Measurements from ENCODE around the gene UQCR10.
A peak's percentile ranks its signal among the peaks of the same experiment; 100 is the strongest.

Gene UQCR10

DNA sequence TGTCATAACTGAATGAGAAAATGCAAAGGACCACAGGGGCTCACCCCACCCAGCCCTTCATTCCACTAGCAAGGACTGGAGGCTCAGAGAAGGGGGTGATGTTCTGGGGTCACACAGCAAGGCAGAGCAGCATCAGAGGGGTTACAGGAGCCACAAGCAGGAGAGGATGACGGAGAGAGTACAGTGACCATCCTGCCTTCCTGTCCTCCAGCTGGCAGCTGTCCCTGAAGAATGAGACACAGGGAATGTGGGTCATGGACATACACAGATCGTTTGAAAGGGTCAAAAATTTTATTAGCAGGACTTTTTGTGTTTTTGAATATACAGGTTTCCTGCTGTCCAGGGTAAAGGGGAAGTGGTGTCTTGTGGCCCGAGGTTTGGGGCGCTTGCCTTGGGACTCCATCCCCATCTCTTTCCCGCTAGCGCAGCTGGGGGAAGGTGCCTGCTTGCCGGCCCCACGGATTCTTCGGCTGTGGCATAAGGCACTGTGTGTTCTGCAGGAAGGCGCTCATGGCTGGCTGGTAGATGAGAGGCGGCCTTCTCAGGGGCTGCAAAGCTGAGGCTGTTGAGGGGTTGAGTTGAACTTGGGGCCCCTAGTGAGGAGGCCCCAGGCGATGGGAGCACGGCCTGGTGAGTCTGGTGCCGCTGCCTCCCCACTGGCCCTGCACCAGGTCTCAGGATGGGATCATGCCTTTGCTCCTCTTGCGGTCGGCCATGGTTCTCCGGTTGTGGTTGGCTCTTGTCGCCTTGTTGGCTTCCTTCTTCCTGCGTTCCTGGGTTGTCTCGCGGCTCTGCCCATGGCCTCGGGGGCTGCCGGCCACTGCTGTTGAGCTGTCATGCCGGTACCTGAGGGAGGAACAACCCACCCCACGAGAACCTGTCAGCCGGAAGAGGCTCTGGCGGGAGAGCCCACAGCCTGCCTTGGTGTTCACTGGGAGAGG lies 21.4 kb downstream of the UQCR10 start:
- no peak for TF ChIP-seq GATA3 (IDR thresholded peaks at IDR 0.05; ENCODE audit: low read depth, low read length)
- TF ChIP-seq GATA2 (IDR thresholded peaks at IDR 0.05; ENCODE audit: low read depth, low read length), result no peak

DNA sequence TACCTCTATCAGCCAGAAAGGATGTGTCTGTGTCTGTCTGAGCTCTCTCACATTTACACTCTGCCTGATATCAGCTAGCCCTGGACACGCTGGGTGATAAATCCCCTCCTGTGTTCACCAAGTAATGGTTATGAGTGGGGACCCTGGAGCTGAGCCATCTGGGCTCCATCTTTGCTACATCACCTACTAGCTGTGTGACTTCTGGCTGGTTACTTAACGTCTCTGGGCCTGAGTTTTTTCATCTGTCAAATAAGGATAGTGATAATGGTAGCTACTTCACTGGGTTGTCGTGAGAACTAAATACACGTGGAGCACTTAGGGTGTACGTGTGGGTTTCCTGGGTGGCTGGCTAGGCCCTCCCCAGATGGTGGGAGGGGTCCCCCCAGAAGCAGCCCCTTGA lies 22.9 kb downstream of the UQCR10 start:
- no peak for TF ChIP-seq GATA2 (IDR thresholded peaks at IDR 0.05; ENCODE audit: low read depth, low read length)
- no peak for TF ChIP-seq GATA3 (IDR thresholded peaks at IDR 0.05; ENCODE audit: low read depth, low read length)

DNA sequence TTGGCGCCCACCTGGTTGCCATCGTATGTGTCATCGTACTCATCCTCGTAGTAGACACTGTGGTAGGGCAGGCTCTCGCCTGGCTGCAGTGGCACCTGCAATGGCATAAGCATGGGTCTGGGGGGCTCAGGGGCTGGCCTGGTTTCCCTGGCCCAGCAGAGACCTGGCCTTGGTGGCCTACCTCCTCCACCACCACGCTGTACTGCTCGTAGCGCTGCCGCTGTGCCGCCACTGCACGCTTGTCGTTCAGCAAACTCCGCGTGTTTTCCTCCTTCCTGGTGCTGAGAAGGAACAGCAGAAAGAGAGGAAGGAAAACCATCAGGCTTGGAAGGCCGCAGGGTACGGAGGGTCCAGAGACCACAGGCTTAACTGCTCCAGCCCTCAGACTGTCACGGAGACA lies 26.2 kb downstream of the UQCR10 start:
- no peak for TF ChIP-seq GATA2 (IDR thresholded peaks at IDR 0.05; ENCODE audit: low read depth, low read length)
- TF ChIP-seq GATA3 (IDR thresholded peaks at IDR 0.05; ENCODE audit: low read depth, low read length), result no peak

DNA sequence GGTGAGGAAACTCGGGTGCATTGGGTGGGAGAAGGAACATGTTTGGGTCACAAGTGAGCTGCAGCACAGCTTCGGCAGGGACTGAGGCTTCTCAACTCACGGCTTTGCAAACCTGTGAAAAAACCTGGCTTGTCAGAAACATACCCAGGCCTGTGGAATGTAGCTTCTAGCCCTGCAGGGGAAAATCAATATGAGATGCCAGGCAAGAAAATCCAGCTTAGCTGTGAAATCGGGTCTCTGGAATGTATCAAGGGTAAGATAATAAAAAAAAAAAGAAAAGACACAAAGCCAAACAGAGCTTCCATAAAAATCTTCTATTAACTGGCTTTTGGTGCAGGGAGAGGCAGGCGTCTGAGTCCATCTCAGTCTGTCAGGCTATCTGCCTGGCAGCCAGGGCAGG lies 28.5 kb downstream of the UQCR10 start:
- no peak for TF ChIP-seq GATA3 (IDR thresholded peaks at IDR 0.05; ENCODE audit: low read depth, low read length)
- TF ChIP-seq GATA2 (IDR thresholded peaks at IDR 0.05; ENCODE audit: low read depth, low read length), result no peak

DNA sequence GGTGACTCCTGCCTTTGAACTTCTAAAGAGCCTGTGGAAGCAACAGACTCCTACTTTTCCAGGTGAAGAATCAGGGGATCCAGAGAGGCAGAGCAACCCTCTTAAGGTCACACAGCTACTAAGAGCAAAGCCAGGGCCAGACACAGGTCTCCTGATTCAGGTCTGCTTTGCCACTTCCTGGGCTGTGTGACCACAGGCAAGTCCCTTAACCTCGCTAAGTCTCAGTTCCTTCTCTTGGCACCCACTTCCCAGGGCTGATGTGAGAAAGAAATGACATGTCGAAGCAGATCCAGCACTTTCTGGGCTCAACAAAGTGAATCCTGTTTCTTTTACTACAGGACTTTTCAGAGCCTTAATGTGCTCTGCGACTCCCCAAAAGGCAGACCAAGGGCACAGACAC lies 30.2 kb downstream of the UQCR10 start:
- no peak for TF ChIP-seq GATA3 (IDR thresholded peaks at IDR 0.05; ENCODE audit: low read depth, low read length)
- no peak for TF ChIP-seq GATA2 (IDR thresholded peaks at IDR 0.05; ENCODE audit: low read depth, low read length)

DNA sequence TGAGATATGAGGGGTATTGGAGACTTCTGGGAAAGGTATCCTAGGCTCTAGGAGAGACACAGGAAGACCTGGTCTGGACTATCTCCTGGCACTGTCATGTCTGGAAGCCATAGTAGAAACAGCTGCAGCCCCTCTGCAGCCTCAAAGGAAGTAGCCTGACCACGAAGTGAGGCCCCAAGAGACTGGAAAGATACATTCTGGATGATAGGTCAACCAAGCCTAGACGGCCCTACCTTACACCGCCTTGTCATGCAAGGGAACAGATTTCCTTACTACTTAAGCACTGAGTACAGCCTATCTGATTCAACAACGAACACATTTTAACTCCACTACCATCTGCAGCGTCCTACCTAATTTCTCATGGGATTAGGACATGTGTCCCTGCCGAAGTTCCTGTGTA lies 31.1 kb downstream of the UQCR10 start:
- TF ChIP-seq GATA3 (IDR thresholded peaks at IDR 0.05; ENCODE audit: low read depth, low read length) (no peak), GATA2 (IDR thresholded peaks at IDR 0.05; ENCODE audit: low read depth, low read length) (no peak)

DNA sequence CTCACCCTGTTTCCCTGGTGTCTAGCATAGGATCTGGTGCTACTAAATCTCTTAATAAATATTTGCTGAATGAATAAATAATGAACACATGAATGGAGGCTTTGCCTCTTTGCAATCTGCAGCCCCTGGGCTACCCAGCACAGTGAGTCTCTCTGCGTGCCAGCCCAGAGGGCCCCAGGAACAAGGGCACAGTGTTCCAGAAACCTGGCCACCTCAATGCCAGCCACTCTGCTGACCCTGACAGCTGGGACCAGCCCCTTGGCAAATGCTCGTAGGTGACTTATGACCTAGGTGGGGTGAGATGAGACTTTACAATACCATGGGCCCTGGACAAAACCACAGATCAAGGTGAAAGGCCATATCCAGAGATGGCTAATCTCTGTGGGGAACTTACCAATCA lies 31.6 kb downstream of the UQCR10 start:
- TF ChIP-seq GATA2 (IDR thresholded peaks at IDR 0.05; ENCODE audit: low read depth, low read length), result no peak
- no peak for TF ChIP-seq GATA3 (IDR thresholded peaks at IDR 0.05; ENCODE audit: low read depth, low read length)

DNA sequence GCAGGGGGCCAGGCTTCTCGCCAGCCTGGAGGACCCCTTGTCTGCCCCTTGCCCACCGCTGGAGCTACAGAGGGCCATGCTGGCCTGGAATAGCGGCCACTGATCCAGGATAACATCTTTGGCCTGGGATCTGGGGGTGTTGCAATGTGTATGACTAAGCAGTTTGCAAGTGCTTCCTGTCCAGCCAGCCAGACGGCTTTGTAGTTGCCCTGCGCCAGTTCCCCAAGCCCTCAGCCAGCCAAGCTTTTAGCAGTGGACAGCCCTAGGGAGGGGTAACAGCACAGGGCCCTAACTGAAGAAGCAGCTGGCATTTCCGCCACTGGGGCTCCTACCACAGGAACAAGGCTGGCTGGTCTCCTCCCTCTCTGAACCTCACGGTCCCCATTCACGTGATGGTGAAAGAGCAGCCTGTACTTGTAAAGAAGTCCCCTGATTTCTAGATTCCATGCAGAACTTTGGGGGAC lies 32.1 kb downstream of the UQCR10 start:
- TF ChIP-seq GATA3 (IDR thresholded peaks at IDR 0.05; ENCODE audit: low read depth, low read length) (no peak), GATA2 (IDR thresholded peaks at IDR 0.05; ENCODE audit: low read depth, low read length) (peak; percentile 43; the same call in 1 of the 2 replicates)

DNA sequence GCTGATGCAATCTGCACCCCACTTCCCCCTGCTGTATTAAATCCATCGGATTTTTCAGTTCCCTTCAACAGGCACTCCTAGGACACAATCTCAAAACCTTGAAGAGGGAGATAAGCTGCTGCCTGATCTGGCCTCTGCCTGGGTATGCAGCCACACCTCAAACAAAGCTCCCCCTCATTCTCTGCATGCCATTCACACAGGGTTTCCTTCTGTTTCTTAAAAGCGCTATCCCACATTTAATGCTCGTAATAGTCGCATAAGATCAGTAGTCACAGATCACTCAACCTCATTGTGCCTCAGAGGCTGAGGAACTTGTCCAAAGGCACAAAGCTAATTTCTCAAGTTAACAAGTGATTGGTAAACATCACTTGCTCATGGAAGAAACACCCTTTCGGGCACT lies 34.0 kb downstream of the UQCR10 start:
- TF ChIP-seq GATA2 (IDR thresholded peaks at IDR 0.05; ENCODE audit: low read depth, low read length) (no peak), GATA3 (IDR thresholded peaks at IDR 0.05; ENCODE audit: low read depth, low read length) (no peak)

DNA sequence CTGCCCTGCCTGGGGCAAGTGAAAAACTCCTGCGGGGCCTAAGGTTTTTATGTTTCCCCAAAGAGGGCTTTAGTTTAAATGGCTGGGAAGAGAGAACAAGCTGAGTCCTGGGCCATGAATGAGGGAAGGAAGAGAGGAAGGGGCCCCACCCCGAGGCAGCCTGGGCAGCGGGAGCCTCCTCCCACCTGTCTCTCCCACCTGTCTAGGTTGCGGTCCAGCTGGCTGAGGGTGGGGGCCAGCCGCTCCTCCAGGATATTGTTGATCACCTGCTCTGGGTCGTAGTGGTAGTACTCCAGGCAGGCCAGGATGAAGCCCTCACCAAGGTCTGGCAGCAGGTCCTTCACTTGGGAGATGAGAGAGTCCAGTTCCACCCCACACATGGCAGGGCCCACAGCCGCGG lies 34.6 kb downstream of the UQCR10 start:
- TF ChIP-seq GATA3 (IDR thresholded peaks at IDR 0.05; ENCODE audit: low read depth, low read length) (no peak), GATA2 (IDR thresholded peaks at IDR 0.05; ENCODE audit: low read depth, low read length) (no peak)

DNA sequence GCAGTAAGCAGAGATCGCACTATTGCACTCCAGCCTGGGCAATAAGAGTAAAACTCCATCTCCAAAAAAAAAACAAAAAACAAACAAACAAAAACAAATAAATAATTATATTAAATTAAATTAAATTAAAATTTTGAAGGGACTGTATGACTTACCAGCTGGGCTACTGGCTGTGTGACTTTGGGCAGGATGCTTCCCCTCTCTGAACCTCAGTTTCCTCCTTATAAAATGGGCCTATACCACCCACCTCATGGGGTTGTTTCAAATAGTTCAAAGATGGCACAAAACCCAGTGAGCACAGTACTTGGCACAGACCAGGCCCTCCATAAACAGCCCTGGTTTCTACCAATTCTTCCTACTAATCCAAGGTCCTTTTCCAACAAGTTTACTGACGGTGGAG lies 36.0 kb downstream of the UQCR10 start:
- TF ChIP-seq GATA2 (IDR thresholded peaks at IDR 0.05; ENCODE audit: low read depth, low read length), result no peak
- TF ChIP-seq GATA3 (IDR thresholded peaks at IDR 0.05; ENCODE audit: low read depth, low read length), result no peak

DNA sequence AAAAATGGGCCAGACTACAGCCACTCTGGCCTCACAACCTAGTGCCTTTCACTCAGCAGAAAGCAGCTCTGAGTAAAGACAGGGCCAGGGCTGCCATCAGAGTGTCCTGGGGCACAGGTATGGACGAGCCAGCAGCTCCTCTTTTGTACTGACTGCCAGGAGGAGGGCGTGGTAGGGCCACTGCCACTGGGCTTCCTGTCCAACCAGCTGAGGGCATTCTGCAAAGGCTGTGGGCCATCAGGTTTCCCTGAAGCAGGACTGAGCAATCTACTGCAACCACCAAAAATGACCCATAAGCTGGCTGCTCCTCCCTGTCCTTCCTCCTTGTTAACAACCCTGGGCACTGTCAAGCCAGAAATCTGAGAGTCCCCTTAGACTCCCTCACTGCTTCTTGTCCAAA lies 37.8 kb downstream of the UQCR10 start:
- TF ChIP-seq GATA3 (IDR thresholded peaks at IDR 0.05; ENCODE audit: low read depth, low read length), result no peak
- TF ChIP-seq GATA2 (IDR thresholded peaks at IDR 0.05; ENCODE audit: low read depth, low read length), result no peak

DNA sequence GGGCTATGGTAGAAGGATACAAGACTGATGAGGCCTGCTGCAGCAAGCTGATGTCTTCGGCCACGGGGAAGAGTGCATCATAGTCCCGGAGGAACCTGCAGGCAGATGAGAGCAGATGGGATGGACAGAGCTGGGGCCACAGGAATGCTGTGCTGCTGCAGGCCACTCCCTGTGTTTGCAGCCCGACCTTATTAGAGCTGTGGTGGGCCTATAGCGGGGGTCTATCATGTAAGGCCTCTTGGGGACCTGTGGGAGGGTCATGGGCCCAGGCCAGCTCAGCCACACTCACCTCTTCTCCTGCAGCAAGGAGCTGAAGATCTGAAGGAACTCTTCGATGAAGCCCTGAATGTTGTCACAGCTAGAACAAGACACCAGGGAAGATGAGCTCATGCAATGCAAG lies 39.0 kb downstream of the UQCR10 start:
- TF ChIP-seq GATA2 (IDR thresholded peaks at IDR 0.05; ENCODE audit: low read depth, low read length) (no peak), GATA3 (IDR thresholded peaks at IDR 0.05; ENCODE audit: low read depth, low read length) (no peak)

DNA sequence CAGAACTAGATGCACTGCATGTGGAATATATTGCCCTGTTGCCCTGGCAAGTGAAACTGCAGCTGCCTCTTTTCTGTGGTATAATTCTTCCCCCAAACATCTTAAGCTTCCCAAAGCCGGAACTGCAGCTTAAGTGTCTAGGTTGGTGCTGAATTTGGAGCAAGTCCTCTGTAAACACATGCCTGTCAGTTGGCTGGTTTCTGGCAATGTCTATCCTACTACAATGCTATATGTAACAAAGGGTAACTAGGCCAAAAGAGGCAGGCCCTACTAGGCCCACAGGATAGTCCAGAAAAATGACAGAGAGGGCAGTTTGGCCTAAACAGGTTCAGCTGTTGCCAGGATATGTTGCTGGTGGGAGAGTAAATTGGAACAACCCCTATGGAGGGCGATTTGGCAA lies 43.0 kb downstream of the UQCR10 start:
- TF ChIP-seq GATA2 (IDR thresholded peaks at IDR 0.05; ENCODE audit: low read depth, low read length), result no peak
- no peak for TF ChIP-seq GATA3 (IDR thresholded peaks at IDR 0.05; ENCODE audit: low read depth, low read length)

DNA sequence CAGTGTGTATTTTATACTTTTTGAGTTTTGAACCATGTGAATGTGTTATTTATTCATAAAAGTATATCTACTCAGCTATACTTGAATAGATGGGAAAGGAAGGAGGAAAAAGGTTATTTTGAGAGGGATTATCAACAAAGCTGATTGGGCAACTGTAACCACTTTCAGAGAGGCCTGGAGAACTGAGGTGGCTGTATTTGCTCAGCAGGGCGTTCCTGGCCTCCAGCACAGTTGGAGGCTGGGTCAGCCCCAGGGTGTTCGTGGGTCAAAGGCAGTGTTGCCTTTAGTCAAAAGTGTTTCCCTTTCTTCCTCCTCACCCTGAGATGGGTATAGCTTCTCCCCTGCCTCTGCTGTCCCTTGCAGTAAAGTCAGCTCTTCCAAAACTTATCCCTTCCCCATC lies 44.2 kb downstream of the UQCR10 start:
- TF ChIP-seq GATA3 (IDR thresholded peaks at IDR 0.05; ENCODE audit: low read depth, low read length) (no peak), GATA2 (IDR thresholded peaks at IDR 0.05; ENCODE audit: low read depth, low read length) (no peak)
